Ishikawa (cell line): ENCODE measurements around the gene MUC22.

ENCODE experiments used
- CEBPB ChIP-seq: IDR thresholded peaks from 2 replicates; pipeline ENCODE4 v1.6.1; 2012
- CREB1 ChIP-seq: IDR thresholded peaks from 2 replicates; pipeline ENCODE4 v1.6.1; 2012; ENCODE audit warnings: low read depth
- EGR1 ChIP-seq: IDR thresholded peaks from 2 replicates; pipeline ENCODE4 v1.6.1; 2012
- EP300 ChIP-seq: IDR thresholded peaks from 2 replicates; pipeline ENCODE4 v1.6.1; 2012; ENCODE audit warnings: borderline replicate concordance
- FOXM1 ChIP-seq: IDR thresholded peaks from 2 replicates; pipeline ENCODE4 v1.6.1; 2012; ENCODE audit warnings: low read depth, borderline replicate concordance
- MAX ChIP-seq: IDR thresholded peaks from 2 replicates; pipeline ENCODE4 v1.6.1; 2012
- NFIC ChIP-seq: IDR thresholded peaks from 2 replicates; pipeline ENCODE4 v1.6.1; 2012
- RAD21 ChIP-seq: IDR thresholded peaks from 2 replicates; pipeline ENCODE4 v1.6.1; 2012; ENCODE audit warnings: low read depth
- TAF1 ChIP-seq: IDR thresholded peaks from 2 replicates; pipeline ENCODE4 v1.6.1; 2012; ENCODE audit warnings: low read depth, mild to moderate bottlenecking
- TCF12 ChIP-seq: IDR thresholded peaks from 2 replicates; pipeline ENCODE4 v1.6.1; 2012; ENCODE audit warnings: low read depth
- TEAD4 ChIP-seq: IDR thresholded peaks from 2 replicates; pipeline ENCODE4 v1.6.1; 2012
- USF1 ChIP-seq: IDR thresholded peaks from 2 replicates; pipeline ENCODE4 v1.6.1; 2012
- YY1 ChIP-seq: IDR thresholded peaks from 2 replicates; pipeline ENCODE4 v1.6.1; 2012; ENCODE audit warnings: low read depth
- ZBTB7A ChIP-seq: IDR thresholded peaks from 2 replicates; pipeline ENCODE4 v1.6.1; 2012; ENCODE audit warnings: low read depth
- TF ChIP-seq, protein P1 (sequence below): IDR thresholded peaks from 2 replicates; pipeline ENCODE4 v1.6.1; 2012; ENCODE audit warnings: low read depth, mild to moderate bottlenecking

MUC22 gene

DNA sequence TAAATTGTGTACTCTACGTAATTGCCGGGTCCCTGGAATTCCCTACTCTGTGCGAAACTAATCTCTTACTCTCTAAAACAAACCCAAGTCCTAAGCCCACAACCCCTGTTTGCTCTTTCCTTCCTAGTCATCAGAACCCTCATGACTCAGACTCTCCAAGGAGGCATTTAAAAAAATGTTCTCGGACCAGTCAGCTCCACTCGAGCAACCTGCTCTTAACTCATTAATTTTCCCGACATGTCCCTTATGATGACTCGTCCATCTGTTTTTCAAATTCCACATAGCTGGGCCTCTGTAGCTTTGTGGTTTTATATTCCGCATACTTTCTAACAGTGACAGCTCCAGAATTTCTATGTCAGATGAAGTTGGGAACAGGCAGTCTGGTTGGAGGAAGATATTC lies 2.6 kb upstream of the MUC22 start:
- TF ChIP-seq YY1 (no peak), USF1 (no peak), EGR1 (no peak), CREB1 (no peak), TCF12 (no peak), ZBTB7A (no peak), TEAD4 (no peak), MAX (no peak), FOXM1 (no peak), TAF1 (no peak), EP300 (no peak)
- TF ChIP-seq, protein P1, sequence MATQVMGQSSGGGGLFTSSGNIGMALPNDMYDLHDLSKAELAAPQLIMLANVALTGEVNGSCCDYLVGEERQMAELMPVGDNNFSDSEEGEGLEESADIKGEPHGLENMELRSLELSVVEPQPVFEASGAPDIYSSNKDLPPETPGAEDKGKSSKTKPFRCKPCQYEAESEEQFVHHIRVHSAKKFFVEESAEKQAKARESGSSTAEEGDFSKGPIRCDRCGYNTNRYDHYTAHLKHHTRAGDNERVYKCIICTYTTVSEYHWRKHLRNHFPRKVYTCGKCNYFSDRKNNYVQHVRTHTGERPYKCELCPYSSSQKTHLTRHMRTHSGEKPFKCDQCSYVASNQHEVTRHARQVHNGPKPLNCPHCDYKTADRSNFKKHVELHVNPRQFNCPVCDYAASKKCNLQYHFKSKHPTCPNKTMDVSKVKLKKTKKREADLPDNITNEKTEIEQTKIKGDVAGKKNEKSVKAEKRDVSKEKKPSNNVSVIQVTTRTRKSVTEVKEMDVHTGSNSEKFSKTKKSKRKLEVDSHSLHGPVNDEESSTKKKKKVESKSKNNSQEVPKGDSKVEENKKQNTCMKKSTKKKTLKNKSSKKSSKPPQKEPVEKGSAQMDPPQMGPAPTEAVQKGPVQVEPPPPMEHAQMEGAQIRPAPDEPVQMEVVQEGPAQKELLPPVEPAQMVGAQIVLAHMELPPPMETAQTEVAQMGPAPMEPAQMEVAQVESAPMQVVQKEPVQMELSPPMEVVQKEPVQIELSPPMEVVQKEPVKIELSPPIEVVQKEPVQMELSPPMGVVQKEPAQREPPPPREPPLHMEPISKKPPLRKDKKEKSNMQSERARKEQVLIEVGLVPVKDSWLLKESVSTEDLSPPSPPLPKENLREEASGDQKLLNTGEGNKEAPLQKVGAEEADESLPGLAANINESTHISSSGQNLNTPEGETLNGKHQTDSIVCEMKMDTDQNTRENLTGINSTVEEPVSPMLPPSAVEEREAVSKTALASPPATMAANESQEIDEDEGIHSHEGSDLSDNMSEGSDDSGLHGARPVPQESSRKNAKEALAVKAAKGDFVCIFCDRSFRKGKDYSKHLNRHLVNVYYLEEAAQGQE: no peak

DNA sequence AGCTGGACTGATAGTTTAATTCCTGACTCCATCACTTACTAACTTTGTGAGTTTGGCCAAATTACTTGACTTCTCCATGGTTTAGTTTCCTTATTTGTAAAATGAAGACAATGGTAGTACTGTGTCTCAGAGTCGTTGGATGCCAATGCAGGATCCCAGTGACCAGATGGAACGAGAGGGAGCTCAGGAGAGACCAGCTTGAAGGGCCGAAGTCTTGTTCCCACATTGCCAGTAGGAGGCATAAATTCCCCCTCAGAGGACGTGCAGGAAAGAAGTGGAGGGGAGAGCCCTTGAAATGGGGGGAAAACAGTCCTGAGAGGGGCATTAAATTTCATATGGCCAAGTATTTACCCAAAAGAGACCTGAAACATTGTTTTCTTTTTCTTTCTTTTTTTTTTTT lies 2.1 kb upstream of the MUC22 start:
- TF ChIP-seq YY1: no peak
- TF ChIP-seq CREB1: no peak
- no peak for TF ChIP-seq MAX
- TF ChIP-seq RAD21: no peak

DNA sequence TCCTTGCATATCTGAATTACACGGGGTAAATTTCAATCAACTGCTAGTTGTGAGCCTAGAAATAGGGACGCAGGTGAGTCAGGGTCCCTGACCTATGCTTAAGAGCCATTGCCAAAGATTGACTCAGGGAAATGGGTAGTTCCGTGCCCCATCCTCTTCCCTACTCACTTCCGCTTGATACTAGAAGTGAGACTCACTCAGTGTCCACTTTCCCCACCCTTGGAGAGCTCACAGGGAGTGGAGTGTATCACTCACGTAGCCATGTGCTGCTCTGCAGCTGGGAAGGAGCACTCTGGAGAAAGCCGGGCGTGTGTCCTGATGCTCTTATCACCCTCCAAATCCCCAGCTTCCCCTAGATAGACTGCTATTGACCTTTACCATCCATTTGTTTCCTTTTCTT lies 543 bp upstream of the MUC22 start:
- TF ChIP-seq CEBPB (no peak), RAD21 (no peak), YY1 (no peak), TEAD4 (no peak), USF1 (no peak), CREB1 (no peak), EGR1 (no peak), MAX (no peak), FOXM1 (no peak), ZBTB7A (no peak), EP300 (no peak), NFIC (no peak), TAF1 (no peak), TCF12 (no peak)
- TF ChIP-seq, protein P1: no peak

DNA sequence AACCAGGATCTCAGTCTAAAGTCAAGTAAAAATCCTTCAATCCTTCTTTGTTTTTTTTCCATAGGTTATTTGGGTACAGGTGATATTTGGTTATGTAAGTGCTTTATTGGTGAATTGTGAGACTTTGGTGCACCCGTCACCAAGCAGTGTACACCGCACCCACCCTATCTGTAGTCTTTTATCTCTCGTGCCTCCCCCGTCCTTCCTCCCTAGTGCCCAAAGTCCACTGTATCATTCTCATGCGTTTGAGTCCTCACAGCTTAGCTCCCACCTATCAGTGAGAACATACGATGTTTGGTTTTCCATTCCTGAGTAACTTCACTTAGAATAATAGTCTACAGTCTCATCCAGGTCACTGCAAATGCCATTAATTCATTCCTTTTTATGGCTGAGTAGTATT lies 879 bp downstream of the MUC22 start:
- no peak for TF ChIP-seq TEAD4
- no peak for TF ChIP-seq TAF1
- no peak for TF ChIP-seq TCF12
- no peak for TF ChIP-seq YY1

DNA sequence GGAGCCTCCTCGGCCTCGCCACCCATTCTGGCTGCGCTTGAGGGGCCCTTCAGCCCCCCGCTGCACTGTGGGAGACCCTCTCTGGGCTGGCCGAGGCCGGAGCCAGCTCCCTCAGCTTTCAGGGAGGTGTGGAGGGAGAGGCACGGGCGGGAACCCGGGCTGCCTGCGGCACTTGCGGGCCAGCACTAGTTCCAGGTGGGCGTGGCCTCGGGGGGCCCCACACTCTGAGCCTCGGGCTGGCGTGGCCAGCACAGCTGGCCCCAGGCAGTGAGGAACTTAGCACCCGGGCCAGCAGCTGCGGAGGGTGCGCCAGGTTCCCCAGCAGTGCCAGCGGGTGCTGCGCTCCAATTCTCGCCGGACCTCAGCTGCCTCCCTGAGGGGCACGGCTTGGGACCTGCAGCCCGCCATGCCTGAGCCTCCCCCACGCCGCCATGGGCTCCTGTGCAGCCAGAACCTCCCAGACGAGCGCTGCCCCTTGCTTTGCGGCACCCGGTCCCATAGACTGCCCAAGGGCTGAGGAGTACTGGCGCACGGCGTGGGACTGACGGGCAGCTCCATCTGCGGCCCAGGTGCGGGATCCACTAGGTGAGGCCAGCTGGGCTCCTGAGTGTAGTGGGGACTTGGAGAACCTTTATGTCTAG lies 6.5 kb downstream of the MUC22 start:
- TF ChIP-seq EGR1 (no peak), NFIC (no peak), TAF1 (no peak), USF1 (no peak), CREB1 (no peak)

- TF ChIP-seq CREB1 (no peak), TAF1 (no peak), FOXM1 (no peak), NFIC (no peak), CEBPB (no peak), RAD21 (no peak)
Observed at GRCh38 chr6:31020057-31020456, 9.8 kb downstream of the MUC22 start.
